ENCODE results near the gene SPINT3.

The SPINT3 gene

DNA sequence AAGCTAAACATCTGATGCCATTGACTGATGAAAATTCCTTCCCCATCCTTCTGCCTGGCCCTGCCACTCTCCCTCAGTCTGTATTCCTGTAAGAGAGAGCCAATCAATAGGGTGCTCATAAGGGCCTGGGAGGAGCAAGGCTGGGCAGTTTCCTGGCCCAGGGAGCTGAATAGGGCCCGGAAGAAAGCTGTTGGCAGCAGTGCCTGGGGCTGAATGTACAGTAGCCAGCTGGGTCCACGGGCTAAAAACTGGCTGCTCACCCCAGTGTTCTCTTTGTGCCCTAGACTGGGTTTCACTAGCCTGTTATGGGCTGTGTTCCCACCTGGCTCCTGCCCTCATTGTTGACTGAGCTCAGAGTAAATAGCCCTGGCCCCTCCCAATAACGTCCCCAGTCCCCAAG, 47.6 kb downstream of the SPINT3 start:
- DNase-seq (ENCODE audit: low read depth, low spot score): no peak
- no peak overlapping the region for H3K4me3 ChIP-seq (ENCODE audit: low read length)

DNA sequence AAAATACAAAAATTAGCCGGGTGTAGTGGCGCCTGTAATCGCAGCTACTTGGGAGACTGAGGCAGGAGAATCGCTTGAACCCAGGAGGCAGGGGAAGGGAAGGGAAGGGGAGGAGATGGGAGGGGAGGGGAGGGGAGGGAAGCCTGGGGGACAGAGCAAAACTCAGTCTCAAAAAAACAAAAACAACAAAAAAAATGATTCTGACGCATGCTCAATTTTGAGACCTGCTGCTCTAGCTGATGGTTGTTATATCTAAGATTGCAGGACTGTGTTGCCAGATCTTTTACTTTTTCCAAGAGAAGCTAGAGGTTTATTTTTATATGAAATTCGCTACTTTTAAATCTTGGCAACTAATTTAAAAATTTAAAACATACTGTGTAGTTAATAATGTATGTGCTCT, 48.2 kb downstream of the SPINT3 start:
- DNase-seq (ENCODE audit: low read depth, low spot score): no peak
- H3K4me3 ChIP-seq (ENCODE audit: low read length): no peak overlapping the region

DNA sequence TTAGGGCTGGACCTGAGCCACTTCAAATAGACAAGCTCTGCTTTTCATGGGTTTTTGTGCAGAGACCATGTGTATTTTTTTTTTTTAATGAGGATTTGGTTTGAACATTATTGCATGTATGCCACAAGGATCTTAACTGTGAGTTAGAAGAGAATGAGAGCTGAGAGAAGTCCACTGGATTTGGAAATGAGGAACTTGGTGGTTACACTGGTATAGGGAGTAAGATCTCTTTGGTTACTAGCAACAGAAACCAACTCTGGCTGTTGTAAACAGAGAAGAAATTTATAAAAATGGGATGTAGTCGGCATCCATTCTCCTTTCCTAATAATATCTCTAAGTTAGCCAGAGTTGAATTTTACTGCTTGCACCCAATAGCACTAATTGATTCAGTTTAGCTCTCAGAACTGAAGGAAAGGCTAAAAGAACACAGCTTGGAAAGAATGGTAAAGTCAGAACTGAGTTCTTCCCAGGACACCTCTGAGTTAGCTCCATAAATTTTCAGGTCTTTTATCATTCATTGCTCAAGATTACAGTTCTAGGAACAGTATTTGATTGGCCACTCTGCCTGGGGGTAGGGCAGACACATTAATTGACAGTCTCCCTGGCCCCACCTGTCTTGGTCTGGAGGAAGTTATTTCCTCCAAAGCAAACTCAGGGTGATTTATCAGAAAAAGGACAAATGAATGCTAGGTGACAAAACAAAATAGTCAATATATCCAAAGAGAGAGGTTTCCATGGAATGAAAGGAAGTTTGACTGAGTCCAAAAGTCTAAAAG, 49.7 kb downstream of the SPINT3 start:
- DNase-seq (ENCODE audit: low read depth, low spot score): no peak
- H3K4me3 ChIP-seq (ENCODE audit: low read length): no peak overlapping the region

DNA sequence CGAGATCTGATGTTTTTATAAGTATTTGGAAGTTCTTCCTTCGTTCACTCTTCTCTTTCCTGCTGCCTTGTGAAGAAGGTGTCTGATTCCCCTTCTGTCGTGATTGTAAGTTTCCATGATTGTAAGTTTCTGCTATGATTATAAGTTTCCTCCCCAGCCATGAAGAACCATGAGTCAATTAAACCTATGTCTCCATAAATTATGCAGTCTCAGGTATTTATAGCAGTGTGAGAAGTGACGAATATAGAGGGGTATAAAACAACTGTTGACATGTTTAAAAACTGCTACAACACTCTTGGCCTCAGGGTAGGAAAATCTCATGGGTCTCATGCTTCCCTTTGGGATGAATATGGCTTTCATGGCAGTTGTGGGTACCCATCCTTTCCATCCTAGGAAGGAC, 51.7 kb downstream of the SPINT3 start:
- DNase-seq (ENCODE audit: low read depth, low spot score): no peak
- no peak overlapping the region for H3K4me3 ChIP-seq (ENCODE audit: low read length)

DNA sequence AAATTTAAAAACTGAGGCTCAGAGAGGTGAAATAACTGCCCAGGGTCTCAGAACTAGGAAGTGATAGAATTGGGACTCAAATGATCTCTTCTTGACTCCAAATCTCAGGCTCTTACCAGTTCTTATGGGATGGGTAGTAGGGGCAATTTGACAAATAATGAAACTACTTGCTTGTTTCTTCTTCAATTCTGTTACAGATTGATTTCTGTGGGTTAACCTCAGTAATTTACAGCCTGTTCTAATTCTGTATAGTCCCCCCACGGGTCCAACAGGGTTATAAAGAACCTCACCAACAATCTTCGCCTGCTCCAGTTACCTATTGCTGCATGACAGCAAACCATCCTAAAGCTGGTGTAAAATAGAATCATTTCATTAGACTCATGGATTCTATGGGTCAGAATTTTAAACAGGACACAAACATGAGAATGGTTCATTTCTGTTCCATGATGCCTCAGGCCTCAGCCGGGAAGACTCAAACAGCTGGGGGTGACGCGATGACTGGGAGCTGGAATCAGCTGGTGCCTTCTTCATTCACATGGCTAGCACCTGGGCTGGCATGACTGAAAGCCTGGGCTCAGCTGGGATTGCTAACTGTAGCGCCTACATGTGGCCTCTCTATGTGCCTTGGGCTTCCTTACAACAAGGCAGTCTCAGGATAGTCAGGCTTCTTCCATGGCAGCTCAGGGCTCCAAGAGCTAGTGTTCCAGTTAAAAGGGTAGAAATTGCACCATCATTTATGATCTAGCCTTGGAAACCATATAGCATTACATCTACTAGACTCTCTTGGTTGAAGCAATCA, 52.5 kb downstream of the SPINT3 start:
- DNase-seq (ENCODE audit: low read depth, low spot score): no peak
- no peak overlapping the region for H3K4me3 ChIP-seq (ENCODE audit: low read length)

All from Jurkat, Clone E6-1 (cell line).